Cardiac muscle cell (in vitro differentiated cells and primary cell): ENCODE measurements around the gene REL. TPM values are rescaled to one million over a fixed set of nuclear protein-coding genes. Genes with fewer than 3 reads are reported as not detected.

Experiments
- DNase-seq, 2 donors: peaks; one replicate each; pipeline versions ENCODE4 v3.0.0 to v3.0.0-alpha.2; 2010 to 2017; ENCODE audit warnings: low read depth in 1 of 2, low spot score in 1 of 2
- H3K27ac ChIP-seq: fragments of 200-600 bp; sonication (generic); 2 replicates; pipeline ENCODE4 v1.5.1; 2016
- H3K27me3 ChIP-seq: fragments of 200-600 bp; sonication (generic); 2 replicates; pipeline ENCODE4 v1.6.0; 2016; ENCODE audit warnings: control low read depth
- H3K36me3 ChIP-seq: fragments of 200-600 bp; sonication (generic); 2 replicates; pipeline ENCODE4 v1.5.1; 2016; ENCODE audit warnings: control low read depth
- H3K4me1 ChIP-seq: fragments of 200-600 bp; sonication (generic); 2 replicates; pipeline ENCODE4 v1.8.1; 2017; ENCODE audit warnings: low read depth, mild to moderate bottlenecking, mixed run types
- H3K4me3 ChIP-seq: fragments of 200-600 bp; sonication (generic); 2 replicates; pipeline ENCODE4 v1.5.1; 2016; ENCODE audit warnings: mild to moderate bottlenecking
- H3K9me3 ChIP-seq: fragments of 200-600 bp; sonication (generic); 2 replicates; pipeline ENCODE4 v1.5.1; 2017; ENCODE audit warnings: low read depth, mild to moderate bottlenecking, control low read depth
- polyA plus RNA-seq: library from polyadenylated mRNA; unstranded; fragments of >200 nt; fragmentation: Nextera tagmentation; extraction: Ambion mirVana; gene quantifications from 2 replicates; pipeline ENCODE4 v1.2.1, GENCODE V29; 2016
- total RNA-seq: library from RNA; depleted of rRNA; stranded (reverse); fragments of >200 nt; gene quantifications from 2 replicates; pipeline ENCODE4 v1.2.3, GENCODE V29; 2016
- TF ChIP-seq, protein P1 (sequence below): IDR thresholded peaks from 2 replicates; pipeline ENCODE4 v1.5.1; 2012; ENCODE audit warnings: low read depth, mild to moderate bottlenecking, low read length

The REL gene
- total and polyA plus RNA-seq, 2 experiments from 2014 or later = 7.6 to 11.5 TPM

DNA sequence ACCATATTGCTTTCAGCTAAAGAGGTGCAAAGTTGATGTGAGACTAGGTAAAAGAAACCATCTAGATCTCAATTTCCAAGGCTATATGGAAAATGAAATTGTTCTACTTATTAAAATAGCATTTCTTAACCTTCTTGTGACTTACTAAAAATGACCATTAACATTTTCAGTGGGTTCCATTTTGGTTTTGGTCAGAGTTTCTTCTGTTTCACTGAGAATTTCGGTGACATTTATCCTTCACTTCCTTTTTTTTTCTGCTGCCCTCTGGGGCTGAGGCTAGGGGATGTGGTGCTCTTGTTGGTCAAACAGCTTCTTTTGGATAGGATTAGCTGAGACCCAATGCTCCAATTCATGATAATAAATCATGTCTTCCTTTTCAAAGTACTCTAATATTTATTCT lies 44.3 kb upstream of the REL start:
- TF ChIP-seq, protein P1, sequence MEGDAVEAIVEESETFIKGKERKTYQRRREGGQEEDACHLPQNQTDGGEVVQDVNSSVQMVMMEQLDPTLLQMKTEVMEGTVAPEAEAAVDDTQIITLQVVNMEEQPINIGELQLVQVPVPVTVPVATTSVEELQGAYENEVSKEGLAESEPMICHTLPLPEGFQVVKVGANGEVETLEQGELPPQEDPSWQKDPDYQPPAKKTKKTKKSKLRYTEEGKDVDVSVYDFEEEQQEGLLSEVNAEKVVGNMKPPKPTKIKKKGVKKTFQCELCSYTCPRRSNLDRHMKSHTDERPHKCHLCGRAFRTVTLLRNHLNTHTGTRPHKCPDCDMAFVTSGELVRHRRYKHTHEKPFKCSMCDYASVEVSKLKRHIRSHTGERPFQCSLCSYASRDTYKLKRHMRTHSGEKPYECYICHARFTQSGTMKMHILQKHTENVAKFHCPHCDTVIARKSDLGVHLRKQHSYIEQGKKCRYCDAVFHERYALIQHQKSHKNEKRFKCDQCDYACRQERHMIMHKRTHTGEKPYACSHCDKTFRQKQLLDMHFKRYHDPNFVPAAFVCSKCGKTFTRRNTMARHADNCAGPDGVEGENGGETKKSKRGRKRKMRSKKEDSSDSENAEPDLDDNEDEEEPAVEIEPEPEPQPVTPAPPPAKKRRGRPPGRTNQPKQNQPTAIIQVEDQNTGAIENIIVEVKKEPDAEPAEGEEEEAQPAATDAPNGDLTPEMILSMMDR = no peak
- H3K27ac ChIP-seq = no peak overlapping the region
- H3K4me3 ChIP-seq = no peak overlapping the region
- no peak for DNase-seq
- no peaks in the 10 kb centered on the region for H3K9me3 ChIP-seq
- peaks cover 6% of the 10 kb centered on the region for H3K27me3 ChIP-seq
- no peaks in the 10 kb centered on the region for H3K4me1 ChIP-seq
- no peaks in the 10 kb centered on the region for H3K36me3 ChIP-seq

DNA sequence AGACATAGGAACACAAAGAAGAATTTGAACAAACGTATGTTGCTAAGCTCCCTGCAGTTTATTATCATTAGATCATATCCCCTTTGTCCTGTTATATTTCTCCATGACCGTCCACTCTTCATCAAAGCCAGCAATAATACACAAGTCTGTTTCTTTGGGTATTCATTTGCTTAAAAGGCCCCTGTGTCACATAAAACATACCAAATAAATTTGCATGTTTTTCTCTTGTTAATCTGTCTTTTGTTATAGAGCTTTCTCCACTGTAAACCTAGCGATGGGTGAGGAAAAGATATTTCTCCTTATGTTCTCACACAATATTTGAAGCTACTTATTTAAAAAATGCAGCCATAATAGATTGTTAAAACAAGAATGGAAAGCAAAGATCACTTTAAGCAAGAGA lies 42.9 kb upstream of the REL start:
- Histone ChIP-seq H3K36me3 (no peaks in the 10 kb centered on the region), H3K27me3 (peaks cover 6% of the 10 kb centered on the region), H3K9me3 (no peaks in the 10 kb centered on the region), H3K27ac (no peak overlapping the region), H3K4me1 (no peaks in the 10 kb centered on the region), H3K4me3 (no peak overlapping the region)
- TF ChIP-seq, protein P1 = no peak
- no peak for DNase-seq

DNA sequence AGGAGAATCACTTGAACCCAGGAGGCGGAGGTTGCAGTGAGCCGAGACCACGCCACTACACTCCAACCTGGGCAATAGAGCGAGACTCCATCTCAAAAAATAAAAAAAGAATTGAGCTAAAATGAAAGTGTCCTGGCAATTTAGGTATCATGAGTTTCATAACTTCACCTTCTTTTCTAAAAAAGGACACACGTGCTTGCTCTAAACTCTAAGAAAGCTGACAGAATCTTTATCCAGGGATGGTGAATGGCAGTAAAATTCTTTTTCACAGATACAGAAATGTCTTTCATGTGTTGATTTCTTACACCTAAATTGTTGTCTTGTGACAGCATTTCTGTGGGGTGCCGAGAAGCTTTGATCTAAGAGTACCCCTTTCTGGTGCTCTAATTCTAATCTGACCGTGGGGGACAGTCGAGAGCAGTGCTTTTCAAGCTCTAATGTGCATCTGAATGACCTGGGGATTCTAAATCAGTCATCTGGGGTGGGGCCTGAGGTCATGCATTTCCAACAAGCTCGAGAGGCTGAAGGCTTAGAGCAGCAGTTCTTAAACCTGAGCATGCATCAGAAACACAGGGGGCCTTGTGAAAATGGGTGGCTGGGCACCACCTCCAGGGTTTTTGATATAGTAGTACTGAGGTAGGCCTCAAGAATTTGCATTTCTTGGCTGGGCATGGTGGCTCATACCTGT lies 42.1 kb upstream of the REL start:
- DNase-seq = no peak
- TF ChIP-seq, protein P1 = no peak
- no peaks in the 10 kb centered on the region for H3K36me3 ChIP-seq
- H3K27ac ChIP-seq = no peak overlapping the region
- no peaks in the 10 kb centered on the region for H3K9me3 ChIP-seq
- H3K4me3 ChIP-seq = no peak overlapping the region
- H3K4me1 ChIP-seq = no peaks in the 10 kb centered on the region
- peaks cover 6% of the 10 kb centered on the region for H3K27me3 ChIP-seq

DNA sequence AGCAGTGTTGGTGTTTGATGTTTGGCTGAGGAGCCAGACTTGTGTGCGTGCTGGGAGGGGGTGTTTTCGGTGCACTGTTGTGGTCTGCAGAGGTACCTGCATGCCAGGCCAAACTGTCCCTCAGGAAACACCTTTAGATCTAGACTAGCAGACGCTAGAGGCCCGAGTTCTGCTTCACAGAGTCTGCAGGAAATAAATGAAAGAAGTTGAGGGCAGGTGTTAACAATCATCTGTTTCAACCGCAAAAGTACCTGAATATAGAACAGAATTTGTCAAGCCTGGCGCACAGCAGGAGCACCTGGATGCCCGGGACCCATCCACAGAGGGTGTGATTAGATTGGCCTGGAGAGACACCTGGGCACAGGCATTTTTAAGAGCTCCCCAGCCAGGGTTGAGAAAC lies 40.5 kb upstream of the REL start:
- Histone ChIP-seq H3K27me3 (peaks cover 6% of the 10 kb centered on the region), H3K27ac (no peak overlapping the region), H3K9me3 (no peaks in the 10 kb centered on the region), H3K4me3 (no peak overlapping the region), H3K4me1 (no peaks in the 10 kb centered on the region), H3K36me3 (no peaks in the 10 kb centered on the region)
- no peak for DNase-seq
- TF ChIP-seq, protein P1 = no peak

DNA sequence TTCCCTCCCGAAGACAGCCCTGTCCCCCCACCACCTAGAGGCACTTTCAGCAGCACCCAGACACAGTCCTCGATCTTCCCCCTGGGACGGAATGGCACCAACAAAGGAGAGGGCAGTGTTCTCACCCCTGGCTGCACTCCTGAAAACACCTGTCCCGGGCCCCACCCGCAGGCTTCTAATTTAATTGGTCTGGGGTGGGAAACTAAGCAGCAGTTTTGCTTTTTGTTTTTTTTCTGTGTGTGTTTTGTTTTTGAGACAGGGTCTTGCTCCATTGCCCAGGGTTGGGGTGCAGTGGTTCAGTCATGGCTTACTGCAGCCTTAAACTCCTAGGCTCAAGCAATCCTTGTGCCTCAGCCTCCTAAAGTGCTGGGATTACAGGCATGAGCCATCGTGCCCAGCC lies 38.4 kb upstream of the REL start:
- DNase-seq = no peak
- H3K9me3 ChIP-seq = no peaks in the 10 kb centered on the region
- H3K27me3 ChIP-seq = no peaks in the 10 kb centered on the region
- H3K36me3 ChIP-seq = no peaks in the 10 kb centered on the region
- H3K4me3 ChIP-seq = no peak overlapping the region
- TF ChIP-seq, protein P1 = no peak
- H3K27ac ChIP-seq = no peak overlapping the region
- no peaks in the 10 kb centered on the region for H3K4me1 ChIP-seq
